ENCODE data around the gene TNS2.
A peak's percentile ranks its signal among the peaks of the same experiment; 100 is the strongest.

TNS2 gene

GRCh38 chr12:53068811-53069585, 19.1 kb downstream of the TNS2 start:
- DNase-seq (ENCODE audit: low spot score): no peak

GRCh38 chr12:53069621-53070410, 20.0 kb downstream of the TNS2 start:
- DNase-seq (ENCODE audit: low spot score): no peak

- DNase-seq (ENCODE audit: low spot score): no peak
These were observed 21.1 kb downstream of the TNS2 start for GRCh38 chr12:53070877-53071492.

DNA sequence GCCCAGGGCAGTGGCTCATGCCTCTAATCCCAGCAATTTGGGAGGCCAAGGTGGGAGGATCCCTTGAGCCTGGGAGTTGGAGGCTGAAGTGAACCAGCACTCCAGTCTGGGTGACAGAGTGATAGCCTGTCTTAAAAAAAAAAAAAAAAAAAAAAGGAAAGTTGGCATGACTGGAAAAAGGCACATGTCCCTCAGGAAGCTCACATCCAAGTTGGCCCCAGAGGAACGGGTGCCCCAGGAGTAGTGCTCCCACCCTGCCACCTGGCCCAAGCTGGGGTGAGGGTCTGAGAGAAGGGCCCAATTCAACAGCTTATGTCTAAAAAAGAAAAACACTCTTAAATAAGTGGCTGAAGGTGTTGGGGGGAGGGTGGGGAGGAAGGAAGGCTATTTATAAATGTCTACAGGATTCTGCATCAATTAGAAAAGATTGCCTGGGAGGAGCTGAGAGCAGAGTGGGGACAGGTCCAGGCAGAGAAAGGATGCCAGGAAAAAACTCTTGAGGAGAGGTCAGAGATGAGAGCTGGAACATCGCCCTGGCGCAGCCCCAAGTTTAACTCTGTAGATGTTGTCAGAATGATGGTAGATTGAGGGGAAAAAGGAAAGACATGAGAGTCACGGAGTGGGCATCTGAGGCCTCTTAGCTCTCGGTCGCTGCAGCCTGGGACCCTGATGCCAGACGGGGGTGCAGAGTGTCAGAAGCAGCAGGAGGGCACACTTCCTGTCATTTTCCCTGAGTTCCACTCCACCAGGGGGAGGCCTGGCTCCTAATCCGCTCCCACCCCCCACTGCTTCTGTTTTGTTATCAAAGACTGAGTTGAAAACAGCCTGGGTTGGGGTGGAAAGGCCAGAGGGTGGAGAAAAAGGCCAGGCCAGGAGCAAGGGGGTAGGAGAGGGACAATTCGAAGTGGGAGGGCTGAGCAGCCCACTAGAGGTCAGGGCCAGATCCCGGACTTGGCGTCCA, 22.0 kb downstream of the TNS2 start:
- DNase-seq (ENCODE audit: low spot score): no peak

- DNase-seq (ENCODE audit: low spot score): no peak
These were observed 24.0 kb downstream of the TNS2 start for GRCh38 chr12:53073881-53074280.

GRCh38 chr12:53074283-53074998, 24.6 kb downstream of the TNS2 start:
- DNase-seq (ENCODE audit: low spot score): no peak

DNA sequence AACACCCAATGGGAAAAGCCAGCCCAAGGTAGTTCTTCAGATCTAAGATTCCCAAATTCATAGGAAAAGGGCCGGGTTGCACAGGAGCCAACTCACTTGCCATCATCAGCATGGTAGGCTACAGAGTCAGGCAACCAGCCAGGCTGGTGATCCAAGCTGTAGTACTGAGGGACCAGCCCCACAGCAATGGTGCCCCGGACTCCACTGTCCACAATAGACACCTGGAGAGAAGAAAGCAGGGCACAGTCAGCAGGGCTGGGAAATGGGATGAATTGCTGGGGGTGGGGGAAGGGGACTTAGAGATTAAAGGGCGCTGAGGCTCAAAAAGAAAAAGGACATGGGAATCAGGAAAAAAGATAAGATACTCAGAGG, 25.1 kb downstream of the TNS2 start:
- no peak for DNase-seq (ENCODE audit: low spot score)

GRCh38 chr12:53076461-53076860, 26.6 kb downstream of the TNS2 start:
- DNase-seq (ENCODE audit: low spot score): no peak

GRCh38 chr12:53077030-53077429, 27.2 kb downstream of the TNS2 start:
- DNase-seq (ENCODE audit: low spot score): no peak

DNA sequence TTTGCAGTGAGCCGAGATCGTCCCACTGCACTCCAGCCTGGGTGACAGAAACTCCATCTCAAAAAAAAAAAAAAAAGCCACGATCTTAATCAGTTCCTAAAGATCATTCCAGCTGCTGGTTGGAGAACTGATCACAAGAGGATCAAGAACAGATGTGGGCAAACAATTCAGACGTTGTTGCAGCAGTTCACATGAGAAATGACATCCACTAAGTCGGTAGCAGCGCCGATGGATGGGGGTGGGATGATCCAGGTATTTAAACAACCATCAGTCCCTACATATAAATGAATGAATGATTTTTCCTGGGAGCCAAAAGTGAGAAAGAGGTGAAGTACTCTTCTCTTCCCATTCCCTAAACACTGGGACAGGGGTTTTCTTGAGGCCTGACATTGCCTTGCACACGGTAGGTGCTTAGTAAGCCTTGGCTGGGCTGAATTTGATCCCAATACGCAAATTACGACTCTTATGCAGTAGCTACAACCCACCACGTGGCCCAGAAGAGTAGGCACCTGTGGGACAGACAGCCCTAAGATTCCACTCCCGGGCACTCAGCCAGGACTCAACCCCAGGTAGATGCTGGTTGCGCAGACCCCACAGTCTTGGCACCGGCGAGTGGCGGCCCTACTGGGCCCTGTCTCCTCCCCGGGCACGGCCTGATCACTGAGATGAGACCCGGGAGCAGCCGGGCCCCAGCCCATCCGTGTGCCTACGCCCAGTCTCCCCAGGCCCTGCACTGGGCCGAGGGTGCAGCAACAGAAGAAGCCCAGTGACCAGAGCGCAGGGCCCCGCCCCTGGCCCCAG, 28.8 kb downstream of the TNS2 start:
- peak; percentile 69 for DNase-seq (ENCODE audit: low spot score)

- DNase-seq (ENCODE audit: low spot score): peak; percentile 97
These were observed 29.6 kb downstream of the TNS2 start, which contains the start of gene SPRYD3 for GRCh38 chr12:53079226-53080117. Gene SPRYD3 (minus strand): TSS chr12:53079390. CDS start chr12:53079333, 57 bp downstream.

DNA sequence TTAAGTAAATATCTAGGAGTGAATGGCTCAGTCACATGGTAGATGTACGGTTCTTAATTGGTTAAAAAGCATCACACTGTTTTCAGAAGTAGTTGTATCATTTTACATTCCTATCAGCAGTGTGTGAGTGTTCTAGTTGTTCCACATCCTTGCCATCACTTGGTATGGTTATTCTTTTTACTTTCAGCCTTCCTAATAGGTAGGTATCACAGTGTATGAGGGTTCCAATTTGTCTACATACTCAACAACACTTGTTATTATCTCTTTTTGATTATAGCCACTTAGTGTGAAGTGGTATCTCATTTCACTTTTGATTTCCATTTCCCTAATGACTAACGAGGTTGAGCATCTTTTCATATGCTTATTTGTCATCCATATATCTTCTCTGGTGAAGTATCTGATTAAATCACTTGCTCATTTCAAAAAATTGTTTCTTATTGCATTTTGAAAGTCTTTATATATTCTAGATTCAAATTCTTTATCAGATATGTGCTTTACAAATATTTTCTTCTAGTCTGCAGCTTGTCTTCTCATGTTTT, 32.8 kb downstream of the TNS2 start:
- no peak for DNase-seq (ENCODE audit: low spot score)

DNA sequence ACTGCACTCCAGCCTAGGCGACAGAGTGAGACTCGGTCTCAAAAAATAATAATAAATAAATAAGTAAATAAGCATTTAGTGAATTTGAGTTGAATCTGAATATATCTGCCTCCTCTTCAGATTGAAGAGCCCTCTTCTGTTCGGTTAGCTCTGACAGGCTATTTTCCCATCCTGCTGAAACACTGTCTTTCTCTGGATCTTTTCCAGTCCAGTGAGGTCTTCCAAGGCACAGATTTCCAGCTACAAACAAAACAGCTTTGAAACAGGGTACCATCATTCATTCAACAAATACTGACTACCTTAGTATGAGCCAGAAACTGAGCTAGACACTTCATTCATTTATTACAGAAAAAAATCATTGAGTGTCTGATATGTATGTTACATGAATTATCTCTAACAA, 36.5 kb downstream of the TNS2 start:
- no peak for DNase-seq (ENCODE audit: low spot score)

DNA sequence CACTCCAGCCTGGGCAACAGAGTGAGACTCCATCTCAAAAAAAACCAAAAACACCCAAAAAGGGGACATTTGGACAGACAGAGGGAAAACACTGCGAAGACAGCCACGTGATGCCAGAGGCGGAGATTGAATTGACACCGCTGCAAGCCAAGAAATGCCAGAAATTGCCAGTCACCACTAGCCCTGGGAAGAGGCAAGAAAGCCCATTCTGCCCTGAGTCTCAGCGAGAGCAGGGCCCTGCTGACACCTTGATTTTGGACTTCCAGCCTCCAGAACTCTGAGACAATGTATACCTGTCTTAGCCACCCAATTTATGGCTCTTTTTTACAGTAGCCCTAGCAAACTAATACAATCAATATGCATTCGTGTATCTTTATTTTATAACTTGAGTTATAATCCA, 40.2 kb downstream of the TNS2 start:
- DNase-seq (ENCODE audit: low spot score): no peak

DNA sequence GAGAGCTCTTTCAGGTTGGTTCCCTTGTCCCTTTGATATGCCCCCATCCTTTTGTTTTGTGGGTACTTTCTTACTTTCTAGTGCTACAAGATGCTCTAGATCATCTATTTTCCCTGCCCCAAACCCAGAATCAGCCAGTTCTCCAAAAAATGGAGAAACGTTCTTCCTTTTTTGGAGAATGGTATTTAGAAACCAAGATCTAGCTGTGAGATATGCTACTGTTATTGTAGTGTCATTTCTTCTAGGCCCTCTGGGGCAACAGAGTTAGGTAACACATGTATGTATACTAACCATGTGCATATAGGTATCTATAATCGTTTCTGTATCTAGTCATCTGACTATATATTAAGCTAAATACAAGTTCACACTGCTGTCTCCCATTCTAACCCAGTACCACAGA, 40.7 kb downstream of the TNS2 start:
- no peak for DNase-seq (ENCODE audit: low spot score)

DNA sequence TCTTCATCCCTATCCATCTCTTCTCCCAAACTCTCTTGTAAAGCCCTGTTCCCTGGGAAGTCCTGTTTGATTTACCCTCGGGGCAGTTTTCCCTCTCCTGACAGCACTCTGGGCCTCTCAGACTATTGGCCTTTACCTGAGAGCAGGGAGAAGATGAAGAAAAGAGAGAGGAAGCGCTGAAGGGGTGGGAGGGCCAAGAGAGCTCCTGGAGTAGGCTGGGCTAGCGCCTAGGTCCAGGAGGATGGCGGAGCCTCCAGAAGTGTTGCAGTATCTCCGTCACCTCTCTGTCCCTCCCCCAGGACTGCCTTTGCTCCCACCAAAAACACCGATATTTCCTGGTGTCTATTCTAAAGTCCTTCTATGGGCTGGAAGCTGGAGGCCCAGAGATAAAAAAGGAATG, 41.9 kb downstream of the TNS2 start:
- no peak for DNase-seq (ENCODE audit: low spot score)

DNA sequence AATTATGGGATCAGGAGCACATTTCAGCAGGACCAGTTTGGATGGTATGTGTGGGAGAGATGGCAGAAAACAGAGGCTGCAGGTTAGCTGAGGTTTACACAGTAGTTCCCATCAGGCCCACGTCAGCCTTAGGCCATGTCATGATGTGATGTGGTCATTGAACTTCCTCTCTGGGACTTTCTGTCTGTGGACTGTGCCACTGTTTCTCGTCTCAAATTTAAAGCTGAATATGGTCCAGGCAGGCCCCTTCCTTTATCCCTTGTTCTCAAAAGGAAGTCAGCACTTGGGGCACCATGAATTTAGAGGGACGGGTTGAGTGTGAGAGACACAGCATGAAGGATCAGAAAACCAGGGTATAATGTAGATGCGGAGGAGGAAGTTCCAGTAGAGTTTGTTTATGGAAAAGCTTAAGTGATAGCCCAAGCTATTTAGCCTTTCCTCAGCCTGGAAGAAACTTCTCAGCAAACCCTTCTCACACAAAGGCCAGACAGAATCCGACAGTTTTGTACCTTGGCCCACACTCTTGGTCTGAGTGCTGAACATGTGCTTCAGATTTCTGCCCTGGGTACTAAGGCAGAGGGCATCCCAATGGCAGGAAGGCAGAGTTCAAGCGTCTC, 44.0 kb downstream of the TNS2 start:
- DNase-seq (ENCODE audit: low spot score): no peak

DNA sequence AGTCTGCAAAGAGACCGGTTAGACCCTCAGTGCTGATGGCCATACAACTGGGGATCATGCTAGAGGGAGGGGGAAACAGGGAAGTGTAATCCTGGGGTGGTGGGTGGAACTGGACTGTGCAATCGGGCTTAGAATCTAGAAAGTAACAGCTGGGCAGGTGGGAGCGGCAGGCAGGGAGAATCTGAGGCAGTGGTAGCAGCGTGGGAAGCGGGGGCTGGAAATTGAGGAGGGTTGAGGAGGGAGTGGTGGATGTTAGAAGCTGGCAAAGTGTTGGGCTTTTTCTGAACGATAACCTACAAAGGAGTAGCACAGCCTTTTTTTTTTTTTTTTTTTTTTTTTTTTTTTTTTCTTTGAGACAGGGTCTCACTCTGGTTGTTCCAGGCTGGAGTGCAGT, 44.5 kb downstream of the TNS2 start:
- no peak for DNase-seq (ENCODE audit: low spot score)

Data from SW480 (cell line).